Omental fat pad (tissue), 4 donors: ENCODE data around the gene ACTR3C. TPM values are rescaled to one million over a fixed set of nuclear protein-coding genes. Genes with fewer than 3 reads are reported as not detected.

Experiments used
- ATAC-seq: fragments of 150-250 bp; one replicate; pipeline ENCODE4 v1.9.1; 2016; ENCODE audit warnings: mild to moderate bottlenecking, moderate library complexity; ENCODE audit not compliant: low FRiP score
- DNase-seq: peaks from one replicate; pipeline ENCODE4 v3.0.0-alpha.2; 2019; ENCODE audit warnings: low spot score
- CTCF ChIP-seq, 3 donors: fragments of 450-650 bp; IDR thresholded peaks; one replicate each; pipeline ENCODE4 v1.5.1; 2016 to 2017; ENCODE audit warnings: antibody characterized with exemption in 3 of 3, mild to moderate bottlenecking in 3 of 3, moderate library complexity in 2 of 3
- total RNA-seq, 4 donors: library from RNA; depleted of rRNA; stranded (reverse); fragments of >200 nt; gene quantifications; one replicate each; pipeline ENCODE4 v1.1.0, GENCODE V29; 2016

The ACTR3C gene
- total RNA-seq, 4 donors from 2014 or later: 1.1 to 12.9 (median 4.9) TPM

GRCh38 chr7:150358433-150358832 lies 35.1 kb upstream of the ACTR3C start:
- TF ChIP-seq CTCF (IDR thresholded peaks at IDR 0.05): no peak
- DNase-seq (no peak), ATAC-seq (no peak)

GRCh38 chr7:150357771-150358427 lies 34.6 kb upstream of the ACTR3C start:
- no peak for DNase-seq
- no peak for ATAC-seq
- TF ChIP-seq CTCF (IDR thresholded peaks at IDR 0.05): no peak

GRCh38 chr7:150357270-150357669 lies 33.9 kb upstream of the ACTR3C start:
- DNase-seq: no peak
- no peak for ATAC-seq
- TF ChIP-seq CTCF (IDR thresholded peaks at IDR 0.05): no peak

GRCh38 chr7:150356265-150356897 lies 33.0 kb upstream of the ACTR3C start:
- ATAC-seq: no peak
- no peak for DNase-seq
- TF ChIP-seq CTCF (IDR thresholded peaks at IDR 0.05): no peak

- DNase-seq (no peak), ATAC-seq (no peak)
- TF ChIP-seq CTCF (IDR thresholded peaks at IDR 0.05): no peak
Measured at GRCh38 chr7:150355666-150356059, 32.3 kb upstream of the ACTR3C start.

GRCh38 chr7:150351587-150352194 lies 28.3 kb upstream of the ACTR3C start:
- ATAC-seq (no peak), DNase-seq (no peak)
- TF ChIP-seq CTCF (IDR thresholded peaks at IDR 0.05): no peak

- ATAC-seq (no peak), DNase-seq (no peak)
- no peak for TF ChIP-seq CTCF (IDR thresholded peaks at IDR 0.05)
Measured at GRCh38 chr7:150346922-150347321, 23.6 kb upstream of the ACTR3C start.
